Measurements from ENCODE around the gene FHOD1. TPM values are rescaled to one million over a fixed set of nuclear protein-coding genes. Genes with fewer than 3 reads are reported as not detected.

FHOD1 gene
- total and polyA plus RNA-seq, 9 of the 15 experiments (the other 6 are each of a cell fraction or from before 2014, with no cell fraction given): 18.7 to 126 (median 32.3) TPM

- TF ChIP-seq ZNF609 (CRISPR knock-in tag; IDR thresholded peaks at IDR 0.05; ENCODE audit: borderline replicate concordance) (no peak), RBM39 (optimal IDR thresholded peaks at IDR 0.05; ENCODE audit: low read depth, low read length) (no peak), ZFX (CRISPR knock-in tag; IDR thresholded peaks at IDR 0.05) (peak; percentile 62), ZNF12 (CRISPR knock-in tag; IDR thresholded peaks at IDR 0.05) (no peak), MXD1 (CRISPR knock-in tag; IDR thresholded peaks at IDR 0.05; ENCODE audit: borderline replicate concordance, poor library complexity, severe bottlenecking) (no peak), DEAF1 (CRISPR knock-in tag; IDR thresholded peaks at IDR 0.05) (no peak), PRDM10 (IDR thresholded peaks at IDR 0.05; ENCODE audit: partially characterized antibody) (peak; percentile 72), PML (IDR thresholded peaks at IDR 0.05; ENCODE audit: low read length) (no peak), ZNF445 (CRISPR knock-in tag; IDR thresholded peaks at IDR 0.05; ENCODE audit: low read depth) (no peak), FOXK1 (CRISPR knock-in tag; IDR thresholded peaks at IDR 0.05; ENCODE audit: borderline replicate concordance) (no peak), TCF3 (CRISPR knock-in tag; IDR thresholded peaks at IDR 0.05) (peak; percentile 26; the same call in 1 of the 2 replicates), CHCHD3 (CRISPR knock-in tag; IDR thresholded peaks at IDR 0.05) (no peak), ETS1 (conservative IDR thresholded peaks at IDR 0.05; ENCODE audit: control insufficient read depth, low read depth, low read length) (no peak), SAFB2 (IDR thresholded peaks at IDR 0.05; ENCODE audit: borderline replicate concordance, low read depth, low read length, severe bottlenecking) (no peak)
Observed at GRCh38 chr16:67241008-67241900, 6.0 kb downstream of the FHOD1 start (continued).

Measured in K562 (cell line).